B cell (primary cell): ENCODE data around the gene ZNF710.

Experiments
- EZH2 ChIP-seq: IDR thresholded peaks from 2 replicates; pipeline ENCODE4 v1.6.1; 2012; ENCODE audit warnings: borderline replicate concordance, low read depth, mild to moderate bottlenecking, moderate library complexity, low read length; ENCODE audit not compliant: insufficient read depth, poor library complexity, severe bottlenecking
- TF ChIP-seq, protein P1 (sequence below): fragments of 200-600 bp; IDR thresholded peaks from one replicate; pipeline ENCODE4 v1.8.0; 2022; ENCODE audit warnings: antibody characterized with exemption, mild to moderate bottlenecking

DNA sequence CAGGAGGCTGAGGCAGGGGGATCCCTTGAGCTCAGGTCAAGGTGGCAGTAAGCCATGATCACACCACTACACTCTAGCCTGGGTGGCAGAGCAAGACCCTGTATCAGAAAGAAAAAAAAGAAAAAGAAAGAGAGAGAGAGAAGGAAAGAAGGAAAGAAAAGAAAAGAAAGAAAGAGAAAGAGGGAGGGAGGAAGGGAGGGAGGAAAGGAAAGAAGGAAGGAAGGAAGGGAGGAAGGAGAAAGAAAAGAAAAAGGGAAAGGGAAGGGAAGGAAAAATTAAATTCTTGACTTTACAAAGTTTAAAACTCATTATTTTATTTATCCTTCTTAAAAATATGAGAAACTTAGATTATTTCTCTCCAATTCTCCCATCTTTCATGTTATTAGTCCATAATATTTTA, 118.2 kb downstream of the ZNF710 start:
- TF ChIP-seq, protein P1, sequence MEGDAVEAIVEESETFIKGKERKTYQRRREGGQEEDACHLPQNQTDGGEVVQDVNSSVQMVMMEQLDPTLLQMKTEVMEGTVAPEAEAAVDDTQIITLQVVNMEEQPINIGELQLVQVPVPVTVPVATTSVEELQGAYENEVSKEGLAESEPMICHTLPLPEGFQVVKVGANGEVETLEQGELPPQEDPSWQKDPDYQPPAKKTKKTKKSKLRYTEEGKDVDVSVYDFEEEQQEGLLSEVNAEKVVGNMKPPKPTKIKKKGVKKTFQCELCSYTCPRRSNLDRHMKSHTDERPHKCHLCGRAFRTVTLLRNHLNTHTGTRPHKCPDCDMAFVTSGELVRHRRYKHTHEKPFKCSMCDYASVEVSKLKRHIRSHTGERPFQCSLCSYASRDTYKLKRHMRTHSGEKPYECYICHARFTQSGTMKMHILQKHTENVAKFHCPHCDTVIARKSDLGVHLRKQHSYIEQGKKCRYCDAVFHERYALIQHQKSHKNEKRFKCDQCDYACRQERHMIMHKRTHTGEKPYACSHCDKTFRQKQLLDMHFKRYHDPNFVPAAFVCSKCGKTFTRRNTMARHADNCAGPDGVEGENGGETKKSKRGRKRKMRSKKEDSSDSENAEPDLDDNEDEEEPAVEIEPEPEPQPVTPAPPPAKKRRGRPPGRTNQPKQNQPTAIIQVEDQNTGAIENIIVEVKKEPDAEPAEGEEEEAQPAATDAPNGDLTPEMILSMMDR = no peak
- TF ChIP-seq EZH2 = no peak
